Measurements from ENCODE around the gene NFAT5.
A peak's percentile ranks its signal among the peaks of the same experiment; 100 is the strongest.
"Not testable (repeated sequence)": the region's sequence is repeated elsewhere in the genome, so short reads cannot be mapped to it uniquely, and the experiment has no call there.

The NFAT5 gene
- total RNA-seq = 87.4 to 107 reads per million in 2 donors

- DNase-seq = peak; percentile 77 to 90 (median 83)
Observed at GRCh38 chr16:69565671-69566239, at the start of gene NFAT5. NFAT5 (plus strand) TSS chr16:69565966; CDS start chr16:69566302, 336 bp downstream.

GRCh38 chr16:69517914-69518313 lies 47.9 kb upstream of the NFAT5 start:
- DNase-seq = not testable (repeated sequence)

- no peak for DNase-seq
Observed at GRCh38 chr16:69520413-69520799, 45.4 kb upstream of the NFAT5 start.

- DNase-seq = peak in 1 of 5 experiments; percentile 73
Observed at GRCh38 chr16:69520800-69521602, 44.8 kb upstream of the NFAT5 start.

GRCh38 chr16:69522041-69522578 lies 43.7 kb upstream of the NFAT5 start:
- no peak for DNase-seq

- DNase-seq = peak in 1 of 5 experiments; percentile 15
Observed at GRCh38 chr16:69522732-69523404, 42.9 kb upstream of the NFAT5 start.

- no peak for DNase-seq
Observed at GRCh38 chr16:69523566-69524305, 42.0 kb upstream of the NFAT5 start.

- no peak for DNase-seq
Observed at GRCh38 chr16:69526831-69527655, 38.7 kb upstream of the NFAT5 start.

- DNase-seq = no peak
Observed at GRCh38 chr16:69531988-69532387, 33.8 kb upstream of the NFAT5 start.

- DNase-seq = no peak
Observed at GRCh38 chr16:69532641-69533455, 32.9 kb upstream of the NFAT5 start.

- DNase-seq = no peak
Observed at GRCh38 chr16:69534720-69535119, 31.0 kb upstream of the NFAT5 start.

GRCh38 chr16:69535123-69536050 lies 30.4 kb upstream of the NFAT5 start:
- no peak for DNase-seq

- DNase-seq = no peak
Observed at GRCh38 chr16:69537706-69538080, 28.1 kb upstream of the NFAT5 start.

- DNase-seq = no peak
Observed at GRCh38 chr16:69538808-69539207, 27.0 kb upstream of the NFAT5 start.

GRCh38 chr16:69542974-69543373 lies 22.8 kb upstream of the NFAT5 start:
- DNase-seq = no peak

- DNase-seq = no peak
Observed at GRCh38 chr16:69544088-69544487, 21.7 kb upstream of the NFAT5 start.

- not testable (repeated sequence) for DNase-seq
Observed at GRCh38 chr16:69546663-69547062, 19.1 kb upstream of the NFAT5 start.

GRCh38 chr16:69553332-69553731 lies 12.4 kb upstream of the NFAT5 start:
- DNase-seq = no peak

GRCh38 chr16:69554495-69554894 lies 11.3 kb upstream of the NFAT5 start:
- DNase-seq = peak in 1 of 5 experiments; percentile 25

GRCh38 chr16:69555437-69555836 lies 10.3 kb upstream of the NFAT5 start:
- DNase-seq = no peak

All from T-helper 2 cell (primary cell).